ENCODE data around the gene MICAL3. TPM values are rescaled to one million over a fixed set of nuclear protein-coding genes. Genes with fewer than 3 reads are reported as not detected.

MICAL3 gene
- total and polyA plus RNA-seq, 5 donors, result 30.4 to 105 (median 72.5) TPM

DNA sequence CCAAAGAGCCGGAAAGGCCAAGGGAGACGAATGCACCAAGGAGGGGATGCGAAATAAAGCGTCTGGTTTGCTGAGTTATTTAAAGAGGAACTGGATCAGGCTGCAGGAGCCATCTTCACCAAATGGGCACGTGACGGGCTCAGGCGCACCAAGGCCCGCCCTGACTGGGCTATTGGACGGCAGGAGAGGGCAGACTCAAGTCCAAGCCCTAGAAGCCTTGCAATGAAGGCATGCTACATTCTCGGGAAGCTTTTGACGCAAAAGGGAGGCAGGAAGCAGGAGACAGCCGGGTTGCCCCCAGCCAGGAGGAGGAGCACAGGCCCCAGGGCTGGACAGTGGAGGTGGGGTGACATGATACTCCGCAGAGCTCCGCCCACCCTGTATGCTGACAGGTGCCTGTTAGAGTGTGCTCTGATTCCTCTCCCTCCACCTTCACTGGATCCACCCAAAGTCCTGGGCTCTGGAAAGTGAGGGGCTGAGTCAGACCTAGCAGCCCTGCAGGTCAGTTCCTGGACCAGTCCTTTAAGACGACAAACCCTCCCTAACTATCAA lies 208.6 kb downstream of the MICAL3 start:
- Histone ChIP-seq H3K9me3 (ENCODE audit: control insufficient read depth, low read length) (no peaks in the 10 kb centered on the region), H3K27ac (ENCODE audit: low read length) (no peak overlapping the region), H3K4me3 (ENCODE audit: low read length) (no peak overlapping the region), H3K4me1 (ENCODE audit: control insufficient read depth, insufficient read depth, low read length) (no peaks in the 10 kb centered on the region), H3K27me3 (ENCODE audit: control insufficient read depth, insufficient read depth) (no peaks in the 10 kb centered on the region)
- intact Hi-C loops (cut with DNase I), result no loop called here
- ATAC-seq (no peak), DNase-seq (peak in 1 of 3 donors; percentile 4)
- WGBS, result 93% methylated on average over 15 of the region's 15 CpGs

DNA sequence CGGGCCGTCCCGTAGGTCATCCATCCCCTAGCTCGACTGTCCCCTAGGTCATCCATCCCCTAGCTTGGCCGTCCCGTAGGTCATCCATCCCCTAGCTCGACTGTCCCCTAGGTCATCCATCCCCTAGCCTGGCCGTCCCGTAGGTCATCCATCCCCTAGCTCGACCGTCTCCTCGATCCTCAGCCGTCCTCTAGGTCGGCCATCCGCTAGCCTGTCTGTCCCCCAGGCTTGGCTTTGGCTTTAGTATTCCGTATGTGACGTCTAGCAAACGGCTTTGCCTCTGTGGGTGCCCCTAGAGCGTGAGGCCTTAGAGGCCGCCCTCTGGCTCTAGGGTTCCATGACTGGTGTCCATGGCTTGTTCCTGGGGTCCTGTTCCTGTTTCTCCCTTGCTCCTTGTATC lies 209.5 kb downstream of the MICAL3 start:
- H3K4me1 ChIP-seq (ENCODE audit: control insufficient read depth, insufficient read depth, low read length), result no peaks in the 10 kb centered on the region
- H3K27ac ChIP-seq (ENCODE audit: low read length), result no peak overlapping the region
- H3K4me3 ChIP-seq (ENCODE audit: low read length), result no peak overlapping the region
- no peak for DNase-seq
- no peaks in the 10 kb centered on the region for H3K9me3 ChIP-seq (ENCODE audit: control insufficient read depth, low read length)
- H3K27me3 ChIP-seq (ENCODE audit: control insufficient read depth, insufficient read depth), result no peaks in the 10 kb centered on the region
- WGBS, result 94% methylated on average over 20 of the region's 20 CpGs
- no peak for ATAC-seq
- intact Hi-C loops (cut with DNase I), result no loop called here

DNA sequence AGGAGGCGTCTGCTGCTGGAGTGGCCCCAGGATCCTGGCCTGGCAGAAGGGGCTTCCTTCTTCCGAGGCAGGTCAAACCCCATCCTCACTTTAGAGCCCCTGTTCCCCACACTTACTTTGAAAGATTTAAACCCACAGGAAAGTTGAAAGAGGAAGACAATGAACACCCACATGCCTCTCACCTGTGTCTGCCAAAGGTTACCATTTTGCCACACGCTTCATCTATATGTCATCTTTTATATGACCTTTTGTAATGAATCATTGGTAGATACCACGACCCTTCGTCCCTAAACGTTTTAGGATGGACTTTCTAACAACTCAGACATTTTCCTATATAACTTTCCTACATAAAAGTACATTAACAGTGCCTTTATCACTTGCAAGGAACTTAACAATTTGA lies 210.3 kb downstream of the MICAL3 start:
- 90% methylated on average over 6 of the region's 6 CpGs for WGBS
- DNase-seq, result peak in 1 of 3 donors; percentile 6
- Histone ChIP-seq H3K4me3 (ENCODE audit: low read length) (no peak overlapping the region), H3K4me1 (ENCODE audit: control insufficient read depth, insufficient read depth, low read length) (no peaks in the 10 kb centered on the region), H3K27me3 (ENCODE audit: control insufficient read depth, insufficient read depth) (no peaks in the 10 kb centered on the region), H3K9me3 (ENCODE audit: control insufficient read depth, low read length) (no peaks in the 10 kb centered on the region), H3K27ac (ENCODE audit: low read length) (no peak overlapping the region)
- ATAC-seq, result no peak
- intact Hi-C loops (cut with DNase I), result no loop called here

DNA sequence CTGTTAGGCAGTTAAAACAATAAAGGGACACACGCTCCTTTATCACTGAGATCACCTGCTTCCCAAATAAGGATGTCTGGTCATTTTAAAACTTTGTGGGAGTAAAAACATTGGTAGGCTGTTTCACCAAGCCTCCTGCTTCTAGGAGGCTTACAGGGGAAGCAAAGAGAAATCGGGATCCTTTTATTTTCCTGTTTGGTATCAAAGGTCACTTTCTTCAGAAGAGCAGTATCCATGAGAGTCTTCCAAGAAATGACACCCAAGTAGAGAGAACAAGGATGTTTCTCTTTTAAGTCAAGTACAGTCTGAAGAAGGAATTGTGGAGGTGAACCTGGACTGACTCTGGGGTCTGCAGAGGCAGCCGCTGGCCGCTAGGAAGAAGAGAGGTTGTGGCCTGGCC lies 213.2 kb downstream of the MICAL3 start:
- intact Hi-C loops (cut with DNase I), result no loop called here
- 86% methylated on average over 4 of the region's 4 CpGs for WGBS
- DNase-seq (no peak), ATAC-seq (no peak)
- H3K4me1 ChIP-seq (ENCODE audit: control insufficient read depth, insufficient read depth, low read length), result no peaks in the 10 kb centered on the region
- no peak overlapping the region for H3K4me3 ChIP-seq (ENCODE audit: low read length)
- H3K27ac ChIP-seq (ENCODE audit: low read length), result no peak overlapping the region
- no peaks in the 10 kb centered on the region for H3K9me3 ChIP-seq (ENCODE audit: control insufficient read depth, low read length)
- H3K27me3 ChIP-seq (ENCODE audit: control insufficient read depth, insufficient read depth), result no peaks in the 10 kb centered on the region

DNA sequence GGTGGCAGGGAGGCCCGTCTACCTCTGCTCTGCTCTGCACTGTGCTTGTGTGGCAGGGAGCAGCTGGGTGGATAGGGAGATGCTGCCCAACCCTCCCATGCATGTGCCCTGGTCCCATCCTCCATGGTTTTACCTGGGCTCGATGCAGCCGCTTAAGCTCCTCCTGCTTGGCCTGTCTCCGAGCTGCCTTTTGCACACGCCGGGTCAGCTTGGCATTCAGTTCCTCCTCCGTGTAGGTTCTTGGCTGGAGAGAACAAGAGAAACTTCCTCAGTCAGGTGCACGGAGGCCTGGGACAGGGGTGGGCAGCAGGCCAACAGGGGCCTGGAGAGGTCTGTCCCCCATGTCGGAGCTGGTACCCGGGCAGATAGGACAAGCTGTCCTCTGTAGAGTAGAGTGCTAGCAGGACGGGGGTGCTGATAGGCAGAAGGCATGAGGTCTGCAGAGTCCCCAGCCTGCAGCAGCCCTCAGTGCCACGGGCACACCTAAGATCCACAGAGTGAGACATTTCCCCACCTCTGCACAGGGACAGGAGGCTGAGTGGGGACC lies 213.7 kb downstream of the MICAL3 start:
- intact Hi-C loops (cut with DNase I), result no loop called here
- no peak overlapping the region for H3K27ac ChIP-seq (ENCODE audit: low read length)
- peak in 1 of 2 donors; percentile 40 for ATAC-seq

DNA sequence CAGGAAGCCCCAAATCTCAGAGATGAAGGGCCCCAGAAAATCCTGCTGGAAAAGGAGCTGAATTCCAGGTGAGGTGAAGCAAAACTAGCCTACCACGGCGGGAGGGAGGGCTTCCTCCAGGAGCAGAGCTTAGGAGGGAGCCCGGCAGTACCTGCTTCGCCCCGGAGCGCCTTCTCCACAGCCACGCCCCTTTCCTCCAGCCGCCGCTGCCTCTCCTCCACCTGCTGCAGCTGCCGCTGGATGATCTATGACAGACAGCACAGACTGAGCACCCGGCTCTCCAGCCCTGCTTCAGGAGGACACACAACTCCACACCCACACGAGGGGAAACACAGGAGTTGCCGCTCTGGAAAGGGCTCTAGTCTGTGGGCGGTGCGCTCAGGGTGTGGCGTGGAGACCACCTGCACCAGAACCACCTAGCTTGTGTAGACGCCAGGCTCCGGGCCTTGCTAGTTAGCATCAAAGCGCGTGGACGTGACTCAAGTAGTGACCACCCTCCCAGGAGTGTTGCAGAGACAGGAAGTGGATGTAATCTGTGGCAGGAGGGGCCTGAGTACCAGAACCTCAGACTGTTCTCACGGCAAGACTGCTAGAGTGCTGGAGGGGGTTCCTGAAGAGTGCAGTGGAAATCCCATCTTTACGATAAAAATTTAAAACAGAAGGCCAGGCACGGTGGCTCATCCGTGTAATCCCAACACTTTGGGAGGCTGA lies 215.5 kb downstream of the MICAL3 start:
- no peaks in the 10 kb centered on the region for H3K27me3 ChIP-seq (ENCODE audit: control insufficient read depth, insufficient read depth)
- DNase-seq (peak in 1 of 3 donors; percentile 58), ATAC-seq (peak in 1 of 2 donors; percentile 25)
- H3K27ac ChIP-seq (ENCODE audit: low read length), result no peak overlapping the region
- no peaks in the 10 kb centered on the region for H3K4me1 ChIP-seq (ENCODE audit: control insufficient read depth, insufficient read depth, low read length)
- H3K9me3 ChIP-seq (ENCODE audit: control insufficient read depth, low read length), result no peaks in the 10 kb centered on the region
- intact Hi-C loops (cut with DNase I), result no loop called here
- no peak overlapping the region for H3K4me3 ChIP-seq (ENCODE audit: low read length)
- 79% methylated on average over 25 of the region's 25 CpGs for WGBS

More for the DNA sequence above, 213.7 kb downstream of the MICAL3 start:
- Histone ChIP-seq H3K4me3 (ENCODE audit: low read length) (no peak overlapping the region), H3K4me1 (ENCODE audit: control insufficient read depth, insufficient read depth, low read length) (no peaks in the 10 kb centered on the region), H3K27me3 (ENCODE audit: control insufficient read depth, insufficient read depth) (no peaks in the 10 kb centered on the region), H3K9me3 (ENCODE audit: control insufficient read depth, low read length) (no peaks in the 10 kb centered on the region)
- peak in 1 of 3 donors; percentile 62 for DNase-seq
- 77% methylated on average over 12 of the region's 12 CpGs for WGBS

DNA sequence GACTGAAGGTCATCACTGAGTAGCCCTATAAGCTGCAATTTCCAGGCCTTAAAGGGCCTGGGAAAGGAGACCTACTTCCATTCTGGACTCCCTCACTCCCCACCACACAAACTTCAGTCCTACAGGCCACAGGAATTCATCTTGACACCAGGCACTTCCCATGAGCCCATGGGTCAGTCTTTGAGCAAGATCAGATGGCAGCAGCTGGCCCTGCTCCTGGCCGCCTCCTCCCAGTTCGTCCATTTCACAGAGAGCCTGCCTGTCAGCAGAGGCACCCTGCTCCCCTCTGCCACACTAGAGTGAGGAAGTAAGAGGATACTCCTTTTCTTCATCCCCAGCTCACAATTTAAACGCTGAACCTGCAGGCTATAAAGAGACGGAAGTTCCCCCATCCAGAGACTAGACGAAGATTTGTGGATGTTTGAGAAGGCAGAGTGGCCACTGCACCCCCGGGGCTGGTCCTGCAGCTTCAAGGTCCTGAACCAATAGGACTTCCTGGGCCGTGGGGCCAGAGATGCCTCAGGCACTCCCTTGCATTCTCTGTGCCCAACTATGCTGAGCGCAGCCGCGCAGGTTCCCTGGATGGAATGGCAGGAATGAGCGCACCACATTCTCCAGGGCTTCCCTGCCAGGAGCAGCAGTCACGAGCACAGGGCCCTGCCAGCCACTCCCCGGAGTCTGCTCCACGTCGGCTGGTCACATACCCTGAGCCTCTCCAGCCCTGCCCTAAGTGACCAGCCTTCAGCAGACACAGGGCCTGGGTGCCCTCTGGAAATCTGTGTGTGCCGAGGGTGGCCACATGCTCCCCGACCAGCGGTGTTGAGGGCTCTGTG lies 216.6 kb downstream of the MICAL3 start:
- no peak overlapping the region for H3K4me3 ChIP-seq (ENCODE audit: low read length)
- intact Hi-C loops (cut with DNase I), result no loop called here
- ATAC-seq (peak; percentile 50 to 76), DNase-seq (peak in 2 of 3 donors; percentile 71)
- no peaks in the 10 kb centered on the region for H3K9me3 ChIP-seq (ENCODE audit: control insufficient read depth, low read length)
- no peaks in the 10 kb centered on the region for H3K27me3 ChIP-seq (ENCODE audit: control insufficient read depth, insufficient read depth)
- no peaks in the 10 kb centered on the region for H3K4me1 ChIP-seq (ENCODE audit: control insufficient read depth, insufficient read depth, low read length)
- H3K27ac ChIP-seq (ENCODE audit: low read length), result no peak overlapping the region
- 80% methylated on average over 18 of the region's 18 CpGs for WGBS

DNA sequence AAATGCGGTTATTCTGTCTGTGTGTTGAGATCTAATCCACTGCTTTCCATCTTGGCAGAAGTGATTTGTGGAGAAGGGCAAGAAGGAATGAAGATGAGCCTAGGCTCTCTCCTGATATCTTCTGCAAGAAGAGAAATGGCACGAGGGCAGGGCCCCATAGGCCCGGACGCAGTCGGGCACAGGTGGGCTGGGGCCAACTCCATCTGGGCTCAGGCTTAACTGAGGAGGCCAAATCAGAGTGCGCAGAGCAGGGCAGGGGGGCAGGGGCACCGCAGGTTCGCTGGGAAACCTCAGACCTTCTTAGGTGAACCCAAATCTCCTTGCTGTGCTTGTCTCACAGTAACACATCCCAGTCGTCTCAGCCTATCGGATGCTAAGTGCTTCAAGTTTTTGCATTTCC lies 217.3 kb downstream of the MICAL3 start:
- H3K27ac ChIP-seq (ENCODE audit: low read length), result no peak overlapping the region
- 94% methylated on average over 10 of the region's 10 CpGs for WGBS
- DNase-seq (peak in 1 of 3 donors; percentile 39), ATAC-seq (no peak)
- H3K4me3 ChIP-seq (ENCODE audit: low read length), result no peak overlapping the region
- no peaks in the 10 kb centered on the region for H3K27me3 ChIP-seq (ENCODE audit: control insufficient read depth, insufficient read depth)
- intact Hi-C loops (cut with DNase I), result no loop called here
- no peaks in the 10 kb centered on the region for H3K4me1 ChIP-seq (ENCODE audit: control insufficient read depth, insufficient read depth, low read length)
- H3K9me3 ChIP-seq (ENCODE audit: control insufficient read depth, low read length), result no peaks in the 10 kb centered on the region

DNA sequence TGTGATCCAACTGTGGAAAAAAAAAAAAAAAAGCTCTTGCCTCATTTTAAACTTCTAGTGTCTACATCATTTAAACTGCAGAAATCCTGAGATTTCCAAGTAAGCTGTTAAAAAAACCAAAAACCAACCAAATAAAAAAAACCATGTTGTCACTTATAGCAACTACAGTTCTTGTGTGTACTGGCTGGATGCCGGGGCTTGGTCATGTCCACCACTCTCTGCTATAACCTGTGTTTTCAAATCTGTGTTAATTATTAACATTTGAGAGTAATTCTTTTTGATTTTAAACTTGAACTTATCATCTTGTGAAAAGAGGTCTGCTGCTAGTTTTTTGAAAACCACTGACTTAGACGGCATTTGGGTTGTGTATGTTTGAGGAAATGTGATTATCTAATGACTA lies 217.9 kb downstream of the MICAL3 start:
- H3K27ac ChIP-seq (ENCODE audit: low read length), result no peak overlapping the region
- ATAC-seq (no peak), DNase-seq (no peak)
- no peaks in the 10 kb centered on the region for H3K4me1 ChIP-seq (ENCODE audit: control insufficient read depth, insufficient read depth, low read length)
- WGBS, result 93% methylated on average over 2 of the region's 2 CpGs
- no peaks in the 10 kb centered on the region for H3K27me3 ChIP-seq (ENCODE audit: control insufficient read depth, insufficient read depth)
- H3K9me3 ChIP-seq (ENCODE audit: control insufficient read depth, low read length), result no peaks in the 10 kb centered on the region
- H3K4me3 ChIP-seq (ENCODE audit: low read length), result no peak overlapping the region
- intact Hi-C loops (cut with DNase I), result no loop called here

DNA sequence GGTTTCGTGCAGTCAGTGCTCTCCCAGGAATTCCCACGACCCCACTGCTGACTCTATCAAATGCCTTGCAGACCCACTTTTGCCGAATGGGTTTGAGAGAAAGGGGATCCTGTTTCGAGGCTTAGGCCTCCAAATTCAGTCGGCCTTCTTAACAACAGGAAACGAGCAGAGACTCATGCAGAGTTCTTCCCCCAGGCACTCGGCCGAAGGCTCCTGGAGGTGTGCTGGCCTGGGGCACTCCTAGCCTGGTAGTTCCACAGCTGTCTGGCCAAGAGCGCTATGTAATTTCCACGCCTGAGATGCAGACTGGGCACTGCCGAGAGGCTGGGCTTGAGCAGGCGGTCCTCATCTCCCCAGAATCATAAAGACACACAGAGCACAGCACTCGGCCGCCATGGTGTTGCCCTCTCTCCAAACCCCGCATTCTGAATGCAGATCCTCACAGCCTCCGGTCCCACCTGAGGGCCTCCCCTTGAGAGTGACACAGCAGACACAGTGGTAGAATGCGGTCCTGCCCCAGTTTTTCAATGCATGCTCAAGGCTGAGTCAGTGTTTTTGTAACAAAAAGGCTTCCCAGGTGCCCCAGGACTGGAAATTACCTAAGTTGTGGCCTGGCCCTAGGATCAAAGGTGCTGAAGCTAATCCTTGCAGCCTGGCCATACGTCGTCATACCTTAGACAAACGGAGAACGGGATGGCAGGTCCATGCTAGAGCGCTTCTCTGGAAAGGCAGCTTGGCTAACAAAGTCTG lies 219.9 kb downstream of the MICAL3 start:
- no peak overlapping the region for H3K27ac ChIP-seq (ENCODE audit: low read length)
- no peaks in the 10 kb centered on the region for H3K9me3 ChIP-seq (ENCODE audit: control insufficient read depth, low read length)
- intact Hi-C loops (cut with DNase I), result no loop called here
- no peaks in the 10 kb centered on the region for H3K4me1 ChIP-seq (ENCODE audit: control insufficient read depth, insufficient read depth, low read length)
- WGBS, result 90% methylated on average over 22 of the region's 22 CpGs
- H3K4me3 ChIP-seq (ENCODE audit: low read length), result no peak overlapping the region
- ATAC-seq (no peak), DNase-seq (peak in 1 of 3 donors; percentile 41)
- H3K27me3 ChIP-seq (ENCODE audit: control insufficient read depth, insufficient read depth), result no peaks in the 10 kb centered on the region

Measured in right cardiac atrium (tissue), 5 donors.